ENCODE data around the gene SLC34A1.

SLC34A1 gene

GRCh38 chr5:177430140-177430951 lies 46.1 kb downstream of the SLC34A1 start:
- Histone ChIP-seq H3K9me3 (no peaks in the 10 kb centered on the region), H3K4me3 (peak overlapping the region; percentile 97), H3K36me3 (peaks cover 32% of the 10 kb centered on the region), H3K9ac (peak overlapping the region; percentile 99), H3K4me1 (peaks cover 82% of the 10 kb centered on the region), H4K20me1 (peaks cover 20% of the 10 kb centered on the region), H3K4me2 (peak overlapping the region; percentile 98), H3K27me3 (no peaks in the 10 kb centered on the region), H3K27ac (peak overlapping the region; percentile 99)
- no peak for TF ChIP-seq Cebpa-rat (IDR thresholded peaks at IDR 0.05)

DNA sequence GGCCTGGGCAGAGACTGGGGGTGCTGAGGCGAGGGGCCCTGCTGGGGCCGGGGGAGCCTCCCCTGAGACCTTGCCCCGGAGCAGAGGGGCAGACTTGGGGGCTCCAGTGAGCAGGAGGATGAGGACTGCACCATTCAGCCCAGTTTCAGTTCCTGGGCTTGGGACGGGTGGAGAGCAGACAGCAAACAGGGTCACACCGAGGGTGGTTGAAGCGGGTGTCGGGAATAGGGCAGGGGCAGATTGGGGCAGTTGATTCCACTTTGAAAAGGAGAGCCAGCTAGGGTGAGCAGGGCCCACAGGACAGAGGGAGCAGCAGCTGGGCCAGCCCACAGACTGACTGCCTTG lies 46.7 kb downstream of the SLC34A1 start:
- peak overlapping the region; percentile 97 for H3K4me3 ChIP-seq
- H3K27ac ChIP-seq, result peak overlapping the region; percentile 99
- no peaks in the 10 kb centered on the region for H3K9me3 ChIP-seq
- H3K4me2 ChIP-seq, result peak overlapping the region; percentile 98
- H3K4me1 ChIP-seq, result peaks cover 77% of the 10 kb centered on the region
- H3K9ac ChIP-seq, result peak overlapping the region; percentile 99
- H4K20me1 ChIP-seq, result peaks cover 20% of the 10 kb centered on the region
- no peaks in the 10 kb centered on the region for H3K27me3 ChIP-seq
- TF ChIP-seq Cebpa-rat (IDR thresholded peaks at IDR 0.05), result no peak
- peaks cover 38% of the 10 kb centered on the region for H3K36me3 ChIP-seq

DNA sequence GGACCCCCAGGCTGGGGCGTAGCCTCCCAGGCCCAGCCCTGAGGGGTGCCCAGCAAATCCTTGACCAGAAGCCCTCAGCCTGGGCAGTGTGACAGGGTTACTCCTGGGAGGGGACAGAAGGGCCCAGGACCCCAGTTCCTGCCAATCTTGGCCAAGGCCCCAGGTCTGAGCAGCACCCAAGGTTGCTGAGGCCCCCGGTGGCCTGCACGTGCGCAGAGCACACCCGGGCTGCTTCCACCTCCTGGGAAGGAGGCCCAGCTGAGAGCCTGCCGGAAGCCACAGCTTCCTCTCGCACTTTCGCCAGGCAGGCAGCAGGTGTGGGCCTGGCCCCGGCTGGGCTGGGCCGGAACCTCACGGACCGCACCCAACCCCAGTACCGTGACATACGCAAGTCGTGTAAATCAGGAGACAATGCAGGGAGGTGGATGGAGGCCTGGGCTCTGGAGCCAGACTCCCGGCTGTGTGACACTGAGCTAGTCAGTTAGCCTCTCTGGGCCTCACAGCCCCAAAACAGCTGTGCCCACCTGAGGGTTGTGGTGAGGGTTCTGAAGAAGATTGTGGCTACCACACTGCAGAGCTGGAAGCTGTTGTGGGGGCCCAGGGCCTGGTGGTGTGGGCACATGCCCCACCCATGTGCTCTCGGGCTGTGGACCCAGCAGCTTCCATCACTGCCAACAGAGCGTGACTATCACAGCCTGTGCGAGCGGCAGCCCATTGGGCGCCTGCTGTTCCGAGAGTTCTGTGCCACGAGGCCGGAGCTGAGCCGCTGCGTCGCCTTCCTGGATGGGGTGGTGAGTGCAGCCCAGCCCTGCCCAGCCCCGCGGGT lies 47.3 kb downstream of the SLC34A1 start:
- Histone ChIP-seq H3K4me1 (peaks cover 77% of the 10 kb centered on the region), H3K36me3 (peaks cover 44% of the 10 kb centered on the region)

DNA sequence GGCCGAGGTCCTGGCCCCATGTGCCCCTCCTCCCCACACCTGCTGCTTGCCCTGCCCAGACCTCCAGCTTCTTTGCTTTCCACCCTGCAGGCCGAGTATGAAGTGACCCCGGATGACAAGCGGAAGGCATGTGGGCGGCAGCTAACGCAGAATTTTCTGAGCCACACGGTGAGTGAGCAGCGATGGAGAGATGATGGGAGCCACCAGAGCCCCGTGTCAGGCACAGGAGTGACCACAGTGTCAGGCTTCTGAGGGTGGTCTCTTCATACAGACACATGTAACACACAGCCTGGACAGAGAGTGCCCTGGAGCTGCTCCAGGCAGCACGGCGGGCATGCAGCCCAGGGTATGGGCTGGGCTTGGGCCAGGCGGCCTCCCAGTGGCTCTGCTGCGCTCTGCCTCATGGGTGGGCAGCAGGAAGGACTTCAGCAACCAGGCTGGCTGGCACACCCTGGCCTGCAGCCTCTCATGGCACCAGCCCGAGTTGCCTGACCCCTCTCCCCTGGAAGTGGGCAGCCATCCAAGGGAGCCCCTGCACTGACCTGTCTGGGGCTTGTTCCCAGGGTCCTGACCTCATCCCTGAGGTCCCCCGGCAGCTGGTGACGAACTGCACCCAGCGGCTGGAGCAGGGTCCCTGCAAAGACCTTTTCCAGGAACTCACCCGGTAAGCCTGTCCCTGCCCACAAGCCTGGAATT lies 48.1 kb downstream of the SLC34A1 start:
- TF ChIP-seq Cebpa-rat (IDR thresholded peaks at IDR 0.05), result no peak
- Histone ChIP-seq H3K36me3 (peaks cover 52% of the 10 kb centered on the region), H4K20me1 (peaks cover 17% of the 10 kb centered on the region), H3K4me2 (peak overlapping the region; percentile 98), H3K4me3 (peak overlapping the region; percentile 59), H3K4me1 (peaks cover 75% of the 10 kb centered on the region), H3K9ac (peak overlapping the region; percentile 99), H3K27ac (peak overlapping the region; percentile 99), H3K27me3 (no peaks in the 10 kb centered on the region), H3K9me3 (no peaks in the 10 kb centered on the region)

More for the DNA sequence above, 47.3 kb downstream of the SLC34A1 start:
- no peak for TF ChIP-seq Cebpa-rat (IDR thresholded peaks at IDR 0.05)
- Histone ChIP-seq H3K9me3 (no peaks in the 10 kb centered on the region), H3K27ac (peak overlapping the region; percentile 99), H3K4me2 (peak overlapping the region; percentile 98), H3K4me3 (peak overlapping the region; percentile 97), H4K20me1 (peaks cover 20% of the 10 kb centered on the region), H3K27me3 (no peaks in the 10 kb centered on the region), H3K9ac (peak overlapping the region; percentile 99)

- Histone ChIP-seq H4K20me1 (peaks cover 10% of the 10 kb centered on the region), H3K4me2 (peak overlapping the region; percentile 98), H3K36me3 (peaks cover 60% of the 10 kb centered on the region)
These were observed 48.8 kb downstream of the SLC34A1 start for GRCh38 chr5:177432839-177433657.

GRCh38 chr5:177433658-177434217 lies 49.5 kb downstream of the SLC34A1 start:
- peak overlapping the region; percentile 99 for H3K9ac ChIP-seq

More at GRCh38 chr5:177432839-177433657, 48.8 kb downstream of the SLC34A1 start:
- Histone ChIP-seq H3K4me3 (peak overlapping the region; percentile 59), H3K27ac (peak overlapping the region; percentile 99), H3K27me3 (no peaks in the 10 kb centered on the region), H3K9me3 (no peaks in the 10 kb centered on the region), H3K9ac (peak overlapping the region; percentile 99), H3K4me1 (peaks cover 67% of the 10 kb centered on the region)
- TF ChIP-seq Cebpa-rat (IDR thresholded peaks at IDR 0.05), result no peak

GRCh38 chr5:177434437-177434836 lies 50.2 kb downstream of the SLC34A1 start:
- no peak for TF ChIP-seq Cebpa-rat (IDR thresholded peaks at IDR 0.05)
- H3K36me3 ChIP-seq, result peaks cover 73% of the 10 kb centered on the region
- H3K4me3 ChIP-seq, result no peak overlapping the region; the same call in 1 of the 2 replicates
- H4K20me1 ChIP-seq, result no peaks in the 10 kb centered on the region
- H3K4me2 ChIP-seq, result peak overlapping the region; percentile 98
- no peaks in the 10 kb centered on the region for H3K9me3 ChIP-seq
- H3K4me1 ChIP-seq, result peaks cover 53% of the 10 kb centered on the region
- peak overlapping the region; percentile 77 for H3K27ac ChIP-seq
- H3K9ac ChIP-seq, result peak overlapping the region; percentile 64
- no peaks in the 10 kb centered on the region for H3K27me3 ChIP-seq

More at GRCh38 chr5:177433658-177434217, 49.5 kb downstream of the SLC34A1 start:
- no peak for TF ChIP-seq Cebpa-rat (IDR thresholded peaks at IDR 0.05)
- no peaks in the 10 kb centered on the region for H3K27me3 ChIP-seq
- peaks cover 60% of the 10 kb centered on the region for H3K4me1 ChIP-seq
- peak overlapping the region; percentile 98 for H3K4me2 ChIP-seq
- H3K27ac ChIP-seq, result peak overlapping the region; percentile 99
- peaks cover 3% of the 10 kb centered on the region for H4K20me1 ChIP-seq
- H3K4me3 ChIP-seq, result no peak overlapping the region; the same call in 1 of the 2 replicates
- no peaks in the 10 kb centered on the region for H3K9me3 ChIP-seq
- peaks cover 66% of the 10 kb centered on the region for H3K36me3 ChIP-seq

GRCh38 chr5:177434942-177435738 lies 50.9 kb downstream of the SLC34A1 start:
- H3K27ac ChIP-seq, result peak overlapping the region; percentile 77; the same call in 1 of the 2 replicates
- H3K9ac ChIP-seq, result no peak overlapping the region
- H3K4me3 ChIP-seq, result no peak overlapping the region
- TF ChIP-seq Cebpa-rat (IDR thresholded peaks at IDR 0.05), result no peak
- peaks cover 80% of the 10 kb centered on the region for H3K36me3 ChIP-seq
- peaks cover 51% of the 10 kb centered on the region for H3K4me1 ChIP-seq
- no peak overlapping the region for H3K4me2 ChIP-seq
- no peaks in the 10 kb centered on the region for H3K9me3 ChIP-seq
- H3K27me3 ChIP-seq, result no peaks in the 10 kb centered on the region
- H4K20me1 ChIP-seq, result no peaks in the 10 kb centered on the region
